HepG2 (cell line): Measurements from ENCODE around the gene ABHD2. TPM values are rescaled to one million over a fixed set of nuclear protein-coding genes. Genes with fewer than 3 reads are reported as not detected.
A peak's percentile ranks its signal among the peaks of the same experiment; 100 is the strongest.

Experiments used
- CREB1 ChIP-seq, 2 experiments: fragments of 450-650 bp in 1 of 2; IDR thresholded peaks; 2 replicates each; pipeline ENCODE4 v1.6.1; 2016 to 2017; ENCODE audit warnings: control low read depth in 1 of 2, mild to moderate bottlenecking in 1 of 2, missing compliant biosample characterization in 1 of 2, missing genetic modification characterization in 1 of 2
- EP300 ChIP-seq, 3 experiments: sonication (generic) in 1 of 3; formaldehyde crosslinking in 1 of 3; IDR thresholded peaks; 2 replicates each; pipeline versions ENCODE4 v1.5.1 to v1.6.1; 2011 to 2020; ENCODE audit warnings: low read depth in 2 of 3, low read length in 2 of 3, borderline replicate concordance in 1 of 3, improper control_type of control experiment in 1 of 3, mild to moderate bottlenecking in 1 of 3, missing genetic modification reagents in 1 of 3, moderate library complexity in 1 of 3
- FOXA3 ChIP-seq: IDR thresholded peaks from 2 replicates; pipeline ENCODE4 v1.6.1; 2016; ENCODE audit warnings: missing genetic modification reagents, missing compliant biosample characterization
- FOXP1 ChIP-seq, 2 experiments: fragments of 450-650 bp in 1 of 2; IDR thresholded peaks; 2 replicates each; pipeline ENCODE4 v1.6.1; 2017 to 2018; ENCODE audit warnings: antibody characterized with exemption in 1 of 2
- GFI1 ChIP-seq: sonication (generic); formaldehyde crosslinking; IDR thresholded peaks from 2 replicates; pipeline ENCODE4 v1.5.0; 2020; ENCODE audit warnings: missing genetic modification reagents, mild to moderate bottlenecking, borderline replicate concordance
- MAFK ChIP-seq, 2 experiments: IDR thresholded peaks in 1 of 2; conservative IDR thresholded peaks in 1 of 2; 2 replicates each; pipeline ENCODE4 v1.6.1; 2011; ENCODE audit warnings: improper control_type of control experiment in 2 of 2, low read length in 2 of 2
- NFIC ChIP-seq: IDR thresholded peaks from 2 replicates; pipeline ENCODE4 v1.6.1; 2012; ENCODE audit warnings: mild to moderate bottlenecking, low read length, inconsistent platforms
- POLR2G ChIP-seq: fragments of 200-400 bp; formaldehyde crosslinking; IDR thresholded peaks from 2 replicates; pipeline ENCODE4 v1.6.1; 2018; ENCODE audit warnings: mild to moderate bottlenecking, low read depth, low read length, moderate library complexity
- SMAD1 ChIP-seq: sonication (generic); formaldehyde crosslinking; IDR thresholded peaks from 2 replicates; pipeline ENCODE4 v1.4.0; 2020; ENCODE audit warnings: missing genetic modification reagents, low read depth, mild to moderate bottlenecking, borderline replicate concordance
- SOX13 ChIP-seq, 3 experiments: fragments of 450-650 bp in 1 of 3; sonication (generic) in 1 of 3; formaldehyde crosslinking in 1 of 3; IDR thresholded peaks in 2 of 3; conservative IDR thresholded peaks in 1 of 3; 2 replicates each; pipeline versions ENCODE4 v1.5.0 to v1.6.1; 2016 to 2020; ENCODE audit warnings: antibody characterized with exemption in 1 of 3, mild to moderate bottlenecking in 1 of 3, missing compliant biosample characterization in 1 of 3, missing genetic modification reagents in 1 of 3, moderate library complexity in 1 of 3
- SOX6 ChIP-seq, 2 experiments: fragments of 450-650 bp in 1 of 2; sonication (generic) in 1 of 2; formaldehyde crosslinking in 1 of 2; IDR thresholded peaks; 2 replicates each; pipeline versions ENCODE4 v1.4.0 to v1.6.1; 2017 to 2020; ENCODE audit warnings: antibody characterized with exemption in 1 of 2, mild to moderate bottlenecking in 1 of 2, missing genetic modification reagents in 1 of 2
- TAF15 ChIP-seq: fragments of 200-400 bp; formaldehyde crosslinking; IDR thresholded peaks from one replicate; pipeline ENCODE4 v1.6.1; 2018; ENCODE audit warnings: mild to moderate bottlenecking, low read depth, low read length; ENCODE audit not compliant: poor library complexity, severe bottlenecking
- TBX2 ChIP-seq: sonication (generic); formaldehyde crosslinking; IDR thresholded peaks from 2 replicates; pipeline ENCODE4 v1.5.0; 2020; ENCODE audit warnings: missing genetic modification reagents, mild to moderate bottlenecking, borderline replicate concordance
- ZNF160 ChIP-seq: sonication (generic); formaldehyde crosslinking; IDR thresholded peaks from 2 replicates; pipeline ENCODE4 v1.8.0; 2022; ENCODE audit warnings: mild to moderate bottlenecking, inconsistent platforms, missing genetic modification reagents
- ZNF609 ChIP-seq: sonication (generic); formaldehyde crosslinking; IDR thresholded peaks from 2 replicates; pipeline ENCODE4 v1.4.0; 2020; ENCODE audit warnings: mild to moderate bottlenecking, missing genetic modification reagents, borderline replicate concordance
- ZSCAN29 ChIP-seq: sonication (generic); formaldehyde crosslinking; conservative IDR thresholded peaks from 2 replicates; pipeline ENCODE4 v1.4.0; 2020; ENCODE audit warnings: mild to moderate bottlenecking, missing genetic modification reagents
- polyA plus RNA-seq, 8 experiments: library from polyadenylated mRNA; depleted of rRNA in 3 of 8; stranded (reverse) in 7 of 8; unstranded in 1 of 8; fragments of >200 nt; fragmentation: Illumina TruSeq in 4 of 8; extraction: Trizol in 4 of 8; gene quantifications; 2 replicates each; pipeline versions ENCODE4 v1.2.1 to v1.2.3, GENCODE V29; 2011 to 2016; ENCODE audit warnings: low read depth in 4 of 8, missing spikeins in 1 of 8, mixed read lengths in 1 of 8; ENCODE audit not compliant: insufficient read depth in 1 of 8
- total RNA-seq, 5 experiments: library from RNA; depleted of rRNA; stranded (reverse); fragments of >200 nt; fragmentation: Illumina TruSeq; extraction: Trizol; gene quantifications; 2 replicates each; pipeline ENCODE4 v1.2.3, GENCODE V29; 2016; ENCODE audit warnings: low read depth in 1 of 5
- TF ChIP-seq, protein P1 (sequence below): sonication (generic); formaldehyde crosslinking; conservative IDR thresholded peaks from 2 replicates; pipeline ENCODE4 v1.4.0; 2020; ENCODE audit warnings: mild to moderate bottlenecking, missing genetic modification reagents, moderate library complexity

ABHD2 gene
- total and polyA plus RNA-seq, 2 of the 13 experiments (the other 11 are each of a cell fraction or from before 2014, with no cell fraction given): 14.8 to 22.4 TPM

GRCh38 chr15:89150762-89151664, 62.8 kb downstream of the ABHD2 start (continued):
- no peak for TF ChIP-seq CREB1 (IDR thresholded peaks at IDR 0.05)
- no peak for TF ChIP-seq CREB1 (CRISPR knock-in tag; IDR thresholded peaks at IDR 0.05)
- TF ChIP-seq FOXA3 (CRISPR knock-in tag): peak; percentile 64
- no peak for TF ChIP-seq ZNF609 (CRISPR knock-in tag)
- no peak for TF ChIP-seq ZNF160 (CRISPR knock-in tag)
- no peak for TF ChIP-seq NFIC
- TF ChIP-seq ZSCAN29 (CRISPR knock-in tag): no peak
- 0 out of 4 replicates have a peak, but pooled peaks of 1 of the 2 experiments have one; percentile 30 for TF ChIP-seq MAFK (conservative IDR thresholded peaks at IDR 0.05 in 1 of 2, IDR thresholded peaks at IDR 0.05 in 1 of 2; ENCODE audit: low read length in 2 of 2)
- no peak for TF ChIP-seq SMAD1 (CRISPR knock-in tag)
- TF ChIP-seq SOX13 (IDR thresholded peaks at IDR 0.05): no peak
- peak in 1 of 2 experiments; percentile 68; a peak in 2 of 4 replicates for TF ChIP-seq SOX13 (CRISPR knock-in tag; conservative IDR thresholded peaks at IDR 0.05 in 1 of 2, IDR thresholded peaks at IDR 0.05 in 1 of 2)
- no peak for TF ChIP-seq POLR2G
- TF ChIP-seq, protein P1, sequence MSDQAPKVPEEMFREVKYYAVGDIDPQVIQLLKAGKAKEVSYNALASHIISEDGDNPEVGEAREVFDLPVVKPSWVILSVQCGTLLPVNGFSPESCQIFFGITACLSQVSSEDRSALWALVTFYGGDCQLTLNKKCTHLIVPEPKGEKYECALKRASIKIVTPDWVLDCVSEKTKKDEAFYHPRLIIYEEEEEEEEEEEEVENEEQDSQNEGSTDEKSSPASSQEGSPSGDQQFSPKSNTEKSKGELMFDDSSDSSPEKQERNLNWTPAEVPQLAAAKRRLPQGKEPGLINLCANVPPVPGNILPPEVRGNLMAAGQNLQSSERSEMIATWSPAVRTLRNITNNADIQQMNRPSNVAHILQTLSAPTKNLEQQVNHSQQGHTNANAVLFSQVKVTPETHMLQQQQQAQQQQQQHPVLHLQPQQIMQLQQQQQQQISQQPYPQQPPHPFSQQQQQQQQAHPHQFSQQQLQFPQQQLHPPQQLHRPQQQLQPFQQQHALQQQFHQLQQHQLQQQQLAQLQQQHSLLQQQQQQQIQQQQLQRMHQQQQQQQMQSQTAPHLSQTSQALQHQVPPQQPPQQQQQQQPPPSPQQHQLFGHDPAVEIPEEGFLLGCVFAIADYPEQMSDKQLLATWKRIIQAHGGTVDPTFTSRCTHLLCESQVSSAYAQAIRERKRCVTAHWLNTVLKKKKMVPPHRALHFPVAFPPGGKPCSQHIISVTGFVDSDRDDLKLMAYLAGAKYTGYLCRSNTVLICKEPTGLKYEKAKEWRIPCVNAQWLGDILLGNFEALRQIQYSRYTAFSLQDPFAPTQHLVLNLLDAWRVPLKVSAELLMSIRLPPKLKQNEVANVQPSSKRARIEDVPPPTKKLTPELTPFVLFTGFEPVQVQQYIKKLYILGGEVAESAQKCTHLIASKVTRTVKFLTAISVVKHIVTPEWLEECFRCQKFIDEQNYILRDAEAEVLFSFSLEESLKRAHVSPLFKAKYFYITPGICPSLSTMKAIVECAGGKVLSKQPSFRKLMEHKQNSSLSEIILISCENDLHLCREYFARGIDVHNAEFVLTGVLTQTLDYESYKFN (CRISPR knock-in tag): peak; percentile 44
- TF ChIP-seq SOX6 (IDR thresholded peaks at IDR 0.05): no peak
- TF ChIP-seq SOX6 (CRISPR knock-in tag; IDR thresholded peaks at IDR 0.05): 0 out of 2 replicates have a peak, but pooled peaks have one; percentile 13
- 0 out of 4 replicates have a peak, but pooled peaks of 1 of the 2 experiments have one; percentile 12 for TF ChIP-seq EP300 (IDR thresholded peaks at IDR 0.05; ENCODE audit: low read depth in 2 of 2, low read length in 2 of 2)
- TF ChIP-seq EP300 (CRISPR knock-in tag; IDR thresholded peaks at IDR 0.05; ENCODE audit: borderline replicate concordance): no peak
- TF ChIP-seq FOXP1 (IDR thresholded peaks at IDR 0.05): no peak
- TF ChIP-seq FOXP1 (CRISPR knock-in tag; IDR thresholded peaks at IDR 0.05): peak; percentile 23; the same call in 1 of the 2 replicates
- TF ChIP-seq TAF15: no peak
- peak; percentile 19; the same call in 1 of the 2 replicates for TF ChIP-seq TBX2 (CRISPR knock-in tag)
- peak; percentile 22; the same call in 1 of the 2 replicates for TF ChIP-seq GFI1 (CRISPR knock-in tag)
